GM23338 (cell line): ENCODE data around the gene TMEM132A. TPM values are rescaled to one million over a fixed set of nuclear protein-coding genes. Genes with fewer than 3 reads are reported as not detected.
A peak's percentile ranks its signal among the peaks of the same experiment; 100 is the strongest.

Experiments
- ATAC-seq: fragments of 200-7000 bp; cut with Tn5 transposase; 3 replicates; pipeline ENCODE4 v1.9.1; 2020
- DNase-seq: peaks from one replicate; pipeline ENCODE4 v3.0.0-alpha.2; 2015; ENCODE audit warnings: low spot score
- H2AFZ ChIP-seq: fragments of 200-600 bp; sonication (generic); 2 replicates; pipeline ENCODE4 v1.8.0; 2016; ENCODE audit warnings: antibody characterized with exemption, mild to moderate bottlenecking, moderate library complexity
- H3F3A ChIP-seq: fragments of 200-600 bp; sonication (generic); replicated peaks from 2 replicates; pipeline ENCODE4 v1.8.0; 2017; ENCODE audit warnings: antibody characterized with exemption, mixed run types, low read depth
- H3K27ac ChIP-seq: fragments of 200-600 bp; sonication (generic); 2 replicates; pipeline ENCODE4 v1.6.1; 2016; ENCODE audit warnings: low read depth
- H3K27me3 ChIP-seq: fragments of 200-600 bp; sonication (generic); 2 replicates; pipeline ENCODE4 v1.8.0; 2016; ENCODE audit warnings: mild to moderate bottlenecking, mixed run types, moderate library complexity; ENCODE audit not compliant: insufficient read depth
- H3K36me3 ChIP-seq: fragments of 200-600 bp; sonication (generic); 2 replicates; pipeline ENCODE4 v1.8.0; 2016; ENCODE audit warnings: mild to moderate bottlenecking; ENCODE audit not compliant: insufficient read depth
- H3K4me1 ChIP-seq: fragments of 200-600 bp; sonication (generic); 2 replicates; pipeline ENCODE4 v1.8.0; 2016; ENCODE audit warnings: mild to moderate bottlenecking, moderate library complexity; ENCODE audit not compliant: insufficient read depth
- H3K4me2 ChIP-seq: fragments of 200-600 bp; sonication (generic); 2 replicates; pipeline ENCODE4 v1.7.1; 2017; ENCODE audit warnings: mixed run types
- H3K4me3 ChIP-seq: fragments of 200-600 bp; sonication (generic); 2 replicates; pipeline ENCODE4 v1.6.1; 2016; ENCODE audit warnings: mixed run types
- H3K79me2 ChIP-seq: fragments of 200-600 bp; sonication (generic); replicated peaks from 2 replicates; pipeline ENCODE4 v1.8.0; 2017; ENCODE audit warnings: mild to moderate bottlenecking; ENCODE audit not compliant: insufficient read depth
- H3K9me2 ChIP-seq: fragments of 200-600 bp; sonication (generic); 2 replicates; pipeline ENCODE4 v1.8.0; 2017; ENCODE audit not compliant: insufficient read depth
- H4K20me1 ChIP-seq: fragments of 200-600 bp; sonication (generic); replicated peaks from 2 replicates; pipeline ENCODE4 v1.8.0; 2017; ENCODE audit warnings: mild to moderate bottlenecking; ENCODE audit not compliant: insufficient read depth
- H3K27ac Mint-ChIP-seq: 2 replicates; pipeline ENCODE4 v1.8.0; 2020; ENCODE audit warnings: inconsistent platforms, mild to moderate bottlenecking, moderate library complexity, mixed read lengths
- H3K27me3 Mint-ChIP-seq: 3 replicates; pipeline ENCODE4 v1.8.0; 2022; ENCODE audit warnings: low read depth, mild to moderate bottlenecking, moderate library complexity, mixed read lengths, inconsistent platforms; ENCODE audit not compliant: insufficient read depth, poor library complexity
- H3K36me3 Mint-ChIP-seq: 3 replicates; pipeline ENCODE4 v1.8.0; 2021; ENCODE audit warnings: low read depth, mild to moderate bottlenecking, inconsistent platforms, moderate library complexity, mixed read lengths
- H3K4me1 Mint-ChIP-seq: 3 replicates; pipeline ENCODE4 v1.8.0; 2020; ENCODE audit warnings: mild to moderate bottlenecking, inconsistent platforms, mixed read lengths
- H3K4me3 Mint-ChIP-seq: 3 replicates; pipeline ENCODE4 v1.8.0; 2021; ENCODE audit warnings: moderate library complexity, mild to moderate bottlenecking, inconsistent platforms, mixed read lengths
- H3K9me3 Mint-ChIP-seq: 3 replicates; pipeline ENCODE4 v1.8.0; 2020; ENCODE audit warnings: moderate library complexity, mild to moderate bottlenecking, inconsistent platforms, mixed read lengths
- CREB1 ChIP-seq: fragments of 250-450 bp; sonication (Bioruptor Pico); IDR thresholded peaks from 2 replicates; pipeline ENCODE4 v1.5.0; 2020; ENCODE audit warnings: low read depth, mild to moderate bottlenecking, moderate library complexity
- EZH2phosphoT487 ChIP-seq: fragments of 200-600 bp; sonication (generic); IDR thresholded peaks from one replicate; pipeline ENCODE4 v1.8.1; 2018; ENCODE audit warnings: antibody characterized with exemption; ENCODE audit not compliant: unreplicated experiment
- JUNB ChIP-seq: IDR thresholded peaks from one replicate; pipeline ENCODE4 v1.6.1; 2016; ENCODE audit warnings: antibody characterized with exemption; ENCODE audit not compliant: unreplicated experiment
- NANOG ChIP-seq: IDR thresholded peaks from 2 replicates; pipeline ENCODE4 v1.6.1; 2016; ENCODE audit warnings: antibody characterized with exemption, borderline replicate concordance
- POLR2AphosphoS5 ChIP-seq: IDR thresholded peaks from 2 replicates; pipeline ENCODE4 v1.6.1; 2016; ENCODE audit warnings: antibody characterized with exemption, low read depth
- STAT1 ChIP-seq: IDR thresholded peaks from one replicate; pipeline ENCODE4 v1.6.1; 2016; ENCODE audit warnings: antibody characterized with exemption; ENCODE audit not compliant: unreplicated experiment
- ZNF114 ChIP-seq: fragments of 250-450 bp; sonication (Bioruptor Pico); IDR thresholded peaks from 2 replicates; pipeline ENCODE4 v1.5.0; 2020; ENCODE audit warnings: mild to moderate bottlenecking, moderate library complexity
- ZNF331 ChIP-seq: fragments of 250-450 bp; sonication (Bioruptor Pico); IDR thresholded peaks from 2 replicates; pipeline ENCODE4 v1.5.0; 2020; ENCODE audit warnings: low read depth, mild to moderate bottlenecking, moderate library complexity
- polyA plus RNA-seq: library from polyadenylated mRNA; unstranded; fragments of >200 nt; fragmentation: Nextera tagmentation; extraction: Ambion mirVana; gene quantifications from 2 replicates; pipeline ENCODE4 v1.2.1, GENCODE V29; 2016
- total RNA-seq: library from RNA; depleted of rRNA; stranded (reverse); fragments of >200 nt; shearing (Covaris generic); gene quantifications from 2 replicates; pipeline ENCODE4 v1.2.3, GENCODE V29; 2014
- TF ChIP-seq, protein P1 (sequence below), 2 experiments: fragments of 200-600 bp in 1 of 2; sonication (generic) in 1 of 2; conservative IDR thresholded peaks; 2 replicates each; pipeline versions ENCODE4 v1.5.1 to v1.6.1; 2016 to 2017; ENCODE audit warnings: antibody characterized with exemption in 2 of 2, low read depth in 2 of 2, mild to moderate bottlenecking in 2 of 2, moderate library complexity in 1 of 2
- TF ChIP-seq, protein P2 (sequence below): IDR thresholded peaks from one replicate; pipeline ENCODE4 v1.6.1; 2018; ENCODE audit warnings: antibody characterized with exemption; ENCODE audit not compliant: unreplicated experiment
- TF ChIP-seq, protein P3 (sequence below): IDR thresholded peaks from 2 replicates; pipeline ENCODE4 v1.6.1; 2016; ENCODE audit warnings: antibody characterized with exemption
- TF ChIP-seq, protein P4 (sequence below): fragments of 250-450 bp; sonication (Bioruptor Pico); IDR thresholded peaks from 2 replicates; pipeline ENCODE4 v1.5.0; 2020; ENCODE audit warnings: mild to moderate bottlenecking, moderate library complexity

TMEM132A gene
- total and polyA plus RNA-seq, 2 experiments from 2014 or later: 36.2 to 96.6 TPM

DNA sequence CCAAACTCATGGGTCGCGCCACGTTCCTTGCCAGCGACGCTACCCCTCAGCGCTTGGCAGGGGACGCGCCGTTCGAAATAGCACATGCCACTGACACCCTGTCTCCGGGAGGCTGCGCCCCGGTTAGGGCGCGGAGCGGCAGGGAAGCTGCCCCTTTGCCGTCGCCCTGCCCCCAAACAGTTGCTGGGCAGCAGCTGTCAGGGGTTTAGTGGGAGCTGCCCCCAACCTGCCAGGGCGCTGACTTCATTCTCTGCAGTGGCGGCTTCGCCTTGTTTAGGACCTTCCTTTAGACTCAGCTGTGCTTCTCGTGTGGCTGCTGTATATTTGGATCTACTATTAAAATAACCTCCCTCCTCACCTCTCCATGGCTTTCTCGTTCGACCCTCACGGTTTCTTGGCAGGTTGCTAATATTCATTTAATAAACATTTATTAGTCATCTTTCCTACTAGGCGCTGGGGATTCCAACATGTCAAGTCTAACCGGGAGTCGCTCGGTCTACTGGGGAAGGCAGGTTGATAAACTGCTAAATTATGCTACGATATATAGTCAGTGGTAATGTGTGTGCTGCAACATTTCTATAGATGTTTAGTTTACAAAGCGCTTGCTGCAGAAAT lies 9.5 kb upstream of the TMEM132A start:
- Mint-ChIP-seq H3K27me3 (peaks cover 4% of the 10 kb centered on the region), H3K36me3 (peaks cover 8% of the 10 kb centered on the region), H3K9me3 (no peaks in the 10 kb centered on the region; the same call in 2 of the 3 replicates), H3K27ac (no peak overlapping the region), H3K4me3 (peak overlapping the region; percentile 91), H3K4me1 (peaks cover 43% of the 10 kb centered on the region)
- TF ChIP-seq, protein P1, sequence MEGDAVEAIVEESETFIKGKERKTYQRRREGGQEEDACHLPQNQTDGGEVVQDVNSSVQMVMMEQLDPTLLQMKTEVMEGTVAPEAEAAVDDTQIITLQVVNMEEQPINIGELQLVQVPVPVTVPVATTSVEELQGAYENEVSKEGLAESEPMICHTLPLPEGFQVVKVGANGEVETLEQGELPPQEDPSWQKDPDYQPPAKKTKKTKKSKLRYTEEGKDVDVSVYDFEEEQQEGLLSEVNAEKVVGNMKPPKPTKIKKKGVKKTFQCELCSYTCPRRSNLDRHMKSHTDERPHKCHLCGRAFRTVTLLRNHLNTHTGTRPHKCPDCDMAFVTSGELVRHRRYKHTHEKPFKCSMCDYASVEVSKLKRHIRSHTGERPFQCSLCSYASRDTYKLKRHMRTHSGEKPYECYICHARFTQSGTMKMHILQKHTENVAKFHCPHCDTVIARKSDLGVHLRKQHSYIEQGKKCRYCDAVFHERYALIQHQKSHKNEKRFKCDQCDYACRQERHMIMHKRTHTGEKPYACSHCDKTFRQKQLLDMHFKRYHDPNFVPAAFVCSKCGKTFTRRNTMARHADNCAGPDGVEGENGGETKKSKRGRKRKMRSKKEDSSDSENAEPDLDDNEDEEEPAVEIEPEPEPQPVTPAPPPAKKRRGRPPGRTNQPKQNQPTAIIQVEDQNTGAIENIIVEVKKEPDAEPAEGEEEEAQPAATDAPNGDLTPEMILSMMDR (conservative IDR thresholded peaks at IDR 0.05; ENCODE audit: low read depth in 2 of 2): no peak
- TF ChIP-seq EZH2phosphoT487 (no peak), NANOG (no peak), POLR2AphosphoS5 (no peak), ZNF331 (CRISPR knock-in tag) (no peak), CREB1 (CRISPR knock-in tag) (no peak), ZNF114 (no peak), JUNB (no peak), STAT1 (no peak)
- TF ChIP-seq, protein P2, sequence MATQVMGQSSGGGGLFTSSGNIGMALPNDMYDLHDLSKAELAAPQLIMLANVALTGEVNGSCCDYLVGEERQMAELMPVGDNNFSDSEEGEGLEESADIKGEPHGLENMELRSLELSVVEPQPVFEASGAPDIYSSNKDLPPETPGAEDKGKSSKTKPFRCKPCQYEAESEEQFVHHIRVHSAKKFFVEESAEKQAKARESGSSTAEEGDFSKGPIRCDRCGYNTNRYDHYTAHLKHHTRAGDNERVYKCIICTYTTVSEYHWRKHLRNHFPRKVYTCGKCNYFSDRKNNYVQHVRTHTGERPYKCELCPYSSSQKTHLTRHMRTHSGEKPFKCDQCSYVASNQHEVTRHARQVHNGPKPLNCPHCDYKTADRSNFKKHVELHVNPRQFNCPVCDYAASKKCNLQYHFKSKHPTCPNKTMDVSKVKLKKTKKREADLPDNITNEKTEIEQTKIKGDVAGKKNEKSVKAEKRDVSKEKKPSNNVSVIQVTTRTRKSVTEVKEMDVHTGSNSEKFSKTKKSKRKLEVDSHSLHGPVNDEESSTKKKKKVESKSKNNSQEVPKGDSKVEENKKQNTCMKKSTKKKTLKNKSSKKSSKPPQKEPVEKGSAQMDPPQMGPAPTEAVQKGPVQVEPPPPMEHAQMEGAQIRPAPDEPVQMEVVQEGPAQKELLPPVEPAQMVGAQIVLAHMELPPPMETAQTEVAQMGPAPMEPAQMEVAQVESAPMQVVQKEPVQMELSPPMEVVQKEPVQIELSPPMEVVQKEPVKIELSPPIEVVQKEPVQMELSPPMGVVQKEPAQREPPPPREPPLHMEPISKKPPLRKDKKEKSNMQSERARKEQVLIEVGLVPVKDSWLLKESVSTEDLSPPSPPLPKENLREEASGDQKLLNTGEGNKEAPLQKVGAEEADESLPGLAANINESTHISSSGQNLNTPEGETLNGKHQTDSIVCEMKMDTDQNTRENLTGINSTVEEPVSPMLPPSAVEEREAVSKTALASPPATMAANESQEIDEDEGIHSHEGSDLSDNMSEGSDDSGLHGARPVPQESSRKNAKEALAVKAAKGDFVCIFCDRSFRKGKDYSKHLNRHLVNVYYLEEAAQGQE: no peak
- TF ChIP-seq, protein P3, sequence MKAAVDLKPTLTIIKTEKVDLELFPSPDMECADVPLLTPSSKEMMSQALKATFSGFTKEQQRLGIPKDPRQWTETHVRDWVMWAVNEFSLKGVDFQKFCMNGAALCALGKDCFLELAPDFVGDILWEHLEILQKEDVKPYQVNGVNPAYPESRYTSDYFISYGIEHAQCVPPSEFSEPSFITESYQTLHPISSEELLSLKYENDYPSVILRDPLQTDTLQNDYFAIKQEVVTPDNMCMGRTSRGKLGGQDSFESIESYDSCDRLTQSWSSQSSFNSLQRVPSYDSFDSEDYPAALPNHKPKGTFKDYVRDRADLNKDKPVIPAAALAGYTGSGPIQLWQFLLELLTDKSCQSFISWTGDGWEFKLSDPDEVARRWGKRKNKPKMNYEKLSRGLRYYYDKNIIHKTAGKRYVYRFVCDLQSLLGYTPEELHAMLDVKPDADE: no peak
- TF ChIP-seq, protein P4, sequence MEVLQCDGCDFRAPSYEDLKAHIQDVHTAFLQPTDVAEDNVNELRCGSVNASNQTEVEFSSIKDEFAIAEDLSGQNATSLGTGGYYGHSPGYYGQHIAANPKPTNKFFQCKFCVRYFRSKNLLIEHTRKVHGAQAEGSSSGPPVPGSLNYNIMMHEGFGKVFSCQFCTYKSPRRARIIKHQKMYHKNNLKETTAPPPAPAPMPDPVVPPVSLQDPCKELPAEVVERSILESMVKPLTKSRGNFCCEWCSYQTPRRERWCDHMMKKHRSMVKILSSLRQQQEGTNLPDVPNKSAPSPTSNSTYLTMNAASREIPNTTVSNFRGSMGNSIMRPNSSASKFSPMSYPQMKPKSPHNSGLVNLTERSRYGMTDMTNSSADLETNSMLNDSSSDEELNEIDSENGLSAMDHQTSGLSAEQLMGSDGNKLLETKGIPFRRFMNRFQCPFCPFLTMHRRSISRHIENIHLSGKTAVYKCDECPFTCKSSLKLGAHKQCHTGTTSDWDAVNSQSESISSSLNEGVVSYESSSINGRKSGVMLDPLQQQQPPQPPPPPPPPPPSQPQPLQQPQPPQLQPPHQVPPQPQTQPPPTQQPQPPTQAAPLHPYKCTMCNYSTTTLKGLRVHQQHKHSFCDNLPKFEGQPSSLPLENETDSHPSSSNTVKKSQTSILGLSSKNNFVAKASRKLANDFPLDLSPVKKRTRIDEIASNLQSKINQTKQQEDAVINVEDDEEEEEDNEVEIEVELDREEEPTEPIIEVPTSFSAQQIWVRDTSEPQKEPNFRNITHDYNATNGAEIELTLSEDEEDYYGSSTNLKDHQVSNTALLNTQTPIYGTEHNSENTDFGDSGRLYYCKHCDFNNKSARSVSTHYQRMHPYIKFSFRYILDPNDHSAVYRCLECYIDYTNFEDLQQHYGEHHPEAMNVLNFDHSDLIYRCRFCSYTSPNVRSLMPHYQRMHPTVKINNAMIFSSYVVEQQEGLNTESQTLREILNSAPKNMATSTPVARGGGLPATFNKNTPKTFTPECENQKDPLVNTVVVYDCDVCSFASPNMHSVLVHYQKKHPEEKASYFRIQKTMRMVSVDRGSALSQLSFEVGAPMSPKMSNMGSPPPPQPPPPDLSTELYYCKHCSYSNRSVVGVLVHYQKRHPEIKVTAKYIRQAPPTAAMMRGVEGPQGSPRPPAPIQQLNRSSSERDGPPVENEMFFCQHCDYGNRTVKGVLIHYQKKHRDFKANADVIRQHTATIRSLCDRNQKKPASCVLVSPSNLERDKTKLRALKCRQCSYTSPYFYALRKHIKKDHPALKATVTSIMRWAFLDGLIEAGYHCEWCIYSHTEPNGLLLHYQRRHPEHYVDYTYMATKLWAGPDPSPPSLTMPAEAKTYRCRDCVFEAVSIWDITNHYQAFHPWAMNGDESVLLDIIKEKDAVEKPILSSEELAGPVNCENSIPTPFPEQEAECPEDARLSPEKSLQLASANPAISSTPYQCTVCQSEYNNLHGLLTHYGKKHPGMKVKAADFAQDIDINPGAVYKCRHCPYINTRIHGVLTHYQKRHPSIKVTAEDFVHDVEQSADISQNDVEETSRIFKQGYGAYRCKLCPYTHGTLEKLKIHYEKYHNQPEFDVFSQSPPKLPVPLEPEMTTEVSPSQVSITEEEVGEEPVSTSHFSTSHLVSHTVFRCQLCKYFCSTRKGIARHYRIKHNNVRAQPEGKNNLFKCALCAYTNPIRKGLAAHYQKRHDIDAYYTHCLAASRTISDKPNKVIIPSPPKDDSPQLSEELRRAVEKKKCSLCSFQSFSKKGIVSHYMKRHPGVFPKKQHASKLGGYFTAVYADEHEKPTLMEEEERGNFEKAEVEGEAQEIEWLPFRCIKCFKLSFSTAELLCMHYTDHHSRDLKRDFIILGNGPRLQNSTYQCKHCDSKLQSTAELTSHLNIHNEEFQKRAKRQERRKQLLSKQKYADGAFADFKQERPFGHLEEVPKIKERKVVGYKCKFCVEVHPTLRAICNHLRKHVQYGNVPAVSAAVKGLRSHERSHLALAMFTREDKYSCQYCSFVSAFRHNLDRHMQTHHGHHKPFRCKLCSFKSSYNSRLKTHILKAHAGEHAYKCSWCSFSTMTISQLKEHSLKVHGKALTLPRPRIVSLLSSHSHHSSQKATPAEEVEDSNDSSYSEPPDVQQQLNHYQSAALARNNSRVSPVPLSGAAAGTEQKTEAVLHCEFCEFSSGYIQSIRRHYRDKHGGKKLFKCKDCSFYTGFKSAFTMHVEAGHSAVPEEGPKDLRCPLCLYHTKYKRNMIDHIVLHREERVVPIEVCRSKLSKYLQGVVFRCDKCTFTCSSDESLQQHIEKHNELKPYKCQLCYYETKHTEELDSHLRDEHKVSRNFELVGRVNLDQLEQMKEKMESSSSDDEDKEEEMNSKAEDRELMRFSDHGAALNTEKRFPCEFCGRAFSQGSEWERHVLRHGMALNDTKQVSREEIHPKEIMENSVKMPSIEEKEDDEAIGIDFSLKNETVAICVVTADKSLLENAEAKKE: no peak
- H2AFZ ChIP-seq: peak overlapping the region; percentile 92
- peaks cover 6% of the 10 kb centered on the region; the same call in 1 of the 2 replicates for H4K20me1 ChIP-seq
- peak overlapping the region; percentile 88 for H3K4me2 ChIP-seq
- H3K4me3 ChIP-seq: peak overlapping the region; percentile 56
- 0 out of 2 replicates have a peak, but pooled peaks cover 6% of the 10 kb centered on the region for H3F3A ChIP-seq
- peaks cover 29% of the 10 kb centered on the region for H3K79me2 ChIP-seq
- peaks cover 29% of the 10 kb centered on the region for H3K4me1 ChIP-seq
- no peaks in the 10 kb centered on the region for H3K36me3 ChIP-seq
- H3K27me3 ChIP-seq: no peaks in the 10 kb centered on the region
- ATAC-seq (peak; percentile 22), DNase-seq (peak; percentile 36)
- no peak overlapping the region for H3K27ac ChIP-seq
- no peaks in the 10 kb centered on the region for H3K9me2 ChIP-seq
